HG02610 (cell line): ENCODE results near the gene SRD5A2.

Source experiments
- ATAC-seq: cut with Tn5 transposase; IDR thresholded peaks from one replicate; pipeline ENCODE4 v1.9.1; 2021; ENCODE audit warnings: mild to moderate bottlenecking, moderate library complexity; ENCODE audit not compliant: unreplicated experiment

Gene SRD5A2

GRCh38 chr2:31474296-31474695, 106.4 kb downstream of the SRD5A2 start:
- no peak for ATAC-seq
